ENCODE data around the gene LNP1.
"Not testable (repeated sequence)": the region's sequence is repeated elsewhere in the genome, so short reads cannot be mapped to it uniquely, and the experiment has no call there.

The LNP1 gene

GRCh38 chr3:100424261-100424660 lies 22.9 kb downstream of the LNP1 start:
- no peaks in the 10 kb centered on the region for H3K36me3 Mint-ChIP-seq (ENCODE audit: insufficient read depth)
- no peaks in the 10 kb centered on the region for H3K9me3 Mint-ChIP-seq
- ATAC-seq (replicated peaks; ENCODE audit: extremely low read depth, poor library complexity, severe bottlenecking) = no peak
- H3K4me3 Mint-ChIP-seq = no peak overlapping the region
- peaks cover 21% of the 10 kb centered on the region for H3K27me3 Mint-ChIP-seq
- no peak overlapping the region for H3K27ac Mint-ChIP-seq (ENCODE audit: low read depth)
- H3K4me1 Mint-ChIP-seq = no peaks in the 10 kb centered on the region
- DNase-seq (ENCODE audit: low spot score in 2 of 2) = no peak

- no peak overlapping the region for H3K27ac Mint-ChIP-seq (ENCODE audit: low read depth)
- no peaks in the 10 kb centered on the region for H3K4me1 Mint-ChIP-seq
- H3K9me3 Mint-ChIP-seq = no peaks in the 10 kb centered on the region
- no peak for DNase-seq (ENCODE audit: low spot score in 2 of 2)
- H3K36me3 Mint-ChIP-seq (ENCODE audit: insufficient read depth) = no peaks in the 10 kb centered on the region
- ATAC-seq (replicated peaks; ENCODE audit: extremely low read depth, poor library complexity, severe bottlenecking) = no peak
- no peak overlapping the region for H3K4me3 Mint-ChIP-seq
- peaks cover 29% of the 10 kb centered on the region for H3K27me3 Mint-ChIP-seq
These were observed 24.0 kb downstream of the LNP1 start for GRCh38 chr3:100425316-100425715.

GRCh38 chr3:100426067-100426682 lies 24.8 kb downstream of the LNP1 start:
- ATAC-seq (replicated peaks; ENCODE audit: extremely low read depth, poor library complexity, severe bottlenecking) (no peak), DNase-seq (ENCODE audit: low spot score in 2 of 2) (no peak)
- peaks cover 29% of the 10 kb centered on the region for H3K27me3 Mint-ChIP-seq
- H3K27ac Mint-ChIP-seq (ENCODE audit: low read depth) = no peak overlapping the region
- H3K9me3 Mint-ChIP-seq = no peaks in the 10 kb centered on the region
- H3K36me3 Mint-ChIP-seq (ENCODE audit: insufficient read depth) = no peaks in the 10 kb centered on the region
- no peaks in the 10 kb centered on the region for H3K4me1 Mint-ChIP-seq
- H3K4me3 Mint-ChIP-seq = no peak overlapping the region

- H3K4me1 Mint-ChIP-seq = no peaks in the 10 kb centered on the region
- DNase-seq (ENCODE audit: low spot score in 2 of 2) = no peak
- no peaks in the 10 kb centered on the region for H3K9me3 Mint-ChIP-seq
- H3K27ac Mint-ChIP-seq (ENCODE audit: low read depth) = no peak overlapping the region
- ATAC-seq (replicated peaks; ENCODE audit: extremely low read depth, poor library complexity, severe bottlenecking) = no peak
- no peak overlapping the region for H3K4me3 Mint-ChIP-seq
- H3K36me3 Mint-ChIP-seq (ENCODE audit: insufficient read depth) = no peaks in the 10 kb centered on the region
- H3K27me3 Mint-ChIP-seq = peaks cover 28% of the 10 kb centered on the region
These were observed 26.4 kb downstream of the LNP1 start for GRCh38 chr3:100427699-100428098.

GRCh38 chr3:100429187-100429716 lies 27.9 kb downstream of the LNP1 start:
- Mint-ChIP-seq H3K4me1 (no peaks in the 10 kb centered on the region), H3K27me3 (peaks cover 21% of the 10 kb centered on the region), H3K27ac (ENCODE audit: low read depth) (no peak overlapping the region), H3K36me3 (ENCODE audit: insufficient read depth) (no peaks in the 10 kb centered on the region), H3K9me3 (no peaks in the 10 kb centered on the region), H3K4me3 (no peak overlapping the region)
- ATAC-seq (replicated peaks; ENCODE audit: extremely low read depth, poor library complexity, severe bottlenecking) (no peak), DNase-seq (ENCODE audit: low spot score in 2 of 2) (no peak)

- DNase-seq (ENCODE audit: low spot score in 2 of 2) (no peak), ATAC-seq (replicated peaks; ENCODE audit: extremely low read depth, poor library complexity, severe bottlenecking) (no peak)
- Mint-ChIP-seq H3K27ac (ENCODE audit: low read depth) (no peak overlapping the region), H3K4me3 (no peak overlapping the region), H3K4me1 (peaks cover 6% of the 10 kb centered on the region), H3K36me3 (ENCODE audit: insufficient read depth) (peaks cover 1% of the 10 kb centered on the region), H3K27me3 (no peaks in the 10 kb centered on the region), H3K9me3 (no peaks in the 10 kb centered on the region)
These were observed 35.6 kb downstream of the LNP1 start for GRCh38 chr3:100436951-100437350.

GRCh38 chr3:100437721-100438622 lies 36.6 kb downstream of the LNP1 start:
- DNase-seq (ENCODE audit: low spot score in 2 of 2) (no peak), ATAC-seq (replicated peaks; ENCODE audit: extremely low read depth, poor library complexity, severe bottlenecking) (no peak)
- Mint-ChIP-seq H3K9me3 (no peaks in the 10 kb centered on the region), H3K27me3 (no peaks in the 10 kb centered on the region), H3K4me1 (peaks cover 6% of the 10 kb centered on the region), H3K36me3 (ENCODE audit: insufficient read depth) (peaks cover 1% of the 10 kb centered on the region), H3K4me3 (no peak overlapping the region), H3K27ac (ENCODE audit: low read depth) (no peak overlapping the region)

GRCh38 chr3:100438623-100438974 lies 37.3 kb downstream of the LNP1 start:
- H3K4me1 Mint-ChIP-seq = peaks cover 6% of the 10 kb centered on the region
- H3K27me3 Mint-ChIP-seq = no peaks in the 10 kb centered on the region
- ATAC-seq (replicated peaks; ENCODE audit: extremely low read depth, poor library complexity, severe bottlenecking) (no peak), DNase-seq (ENCODE audit: low spot score in 2 of 2) (no peak)
- peaks cover 1% of the 10 kb centered on the region for H3K36me3 Mint-ChIP-seq (ENCODE audit: insufficient read depth)
- H3K27ac Mint-ChIP-seq (ENCODE audit: low read depth) = no peak overlapping the region
- no peak overlapping the region for H3K4me3 Mint-ChIP-seq
- no peaks in the 10 kb centered on the region for H3K9me3 Mint-ChIP-seq

GRCh38 chr3:100440895-100441294 lies 39.6 kb downstream of the LNP1 start:
- Mint-ChIP-seq H3K27me3 (no peaks in the 10 kb centered on the region), H3K4me3 (no peak overlapping the region), H3K27ac (ENCODE audit: low read depth) (no peak overlapping the region), H3K36me3 (ENCODE audit: insufficient read depth) (no peaks in the 10 kb centered on the region), H3K4me1 (peaks cover 6% of the 10 kb centered on the region), H3K9me3 (no peaks in the 10 kb centered on the region)
- DNase-seq (ENCODE audit: low spot score in 2 of 2) (no peak), ATAC-seq (replicated peaks; ENCODE audit: extremely low read depth, poor library complexity, severe bottlenecking) (no peak)

GRCh38 chr3:100443690-100444089 lies 42.4 kb downstream of the LNP1 start:
- Mint-ChIP-seq H3K27ac (ENCODE audit: low read depth) (no peak overlapping the region), H3K36me3 (ENCODE audit: insufficient read depth) (no peaks in the 10 kb centered on the region), H3K9me3 (no peaks in the 10 kb centered on the region), H3K4me3 (no peak overlapping the region), H3K27me3 (no peaks in the 10 kb centered on the region), H3K4me1 (peaks cover 6% of the 10 kb centered on the region)
- ATAC-seq (replicated peaks; ENCODE audit: extremely low read depth, poor library complexity, severe bottlenecking) (no peak), DNase-seq (ENCODE audit: low spot score in 2 of 2) (no peak)

- not testable (repeated sequence) for H3K9me3 Mint-ChIP-seq; ATAC-seq (replicated peaks; ENCODE audit: extremely low read depth, poor library complexity, severe bottlenecking); DNase-seq (ENCODE audit: low spot score in 2 of 2); H3K27me3 Mint-ChIP-seq; H3K36me3 Mint-ChIP-seq (ENCODE audit: insufficient read depth); H3K27ac Mint-ChIP-seq (ENCODE audit: low read depth); H3K4me3 Mint-ChIP-seq; H3K4me1 Mint-ChIP-seq
These were observed 45.7 kb downstream of the LNP1 start for GRCh38 chr3:100447067-100447466.

GRCh38 chr3:100448079-100448478 lies 46.7 kb downstream of the LNP1 start:
- no peaks in the 10 kb centered on the region for H3K4me1 Mint-ChIP-seq
- DNase-seq (ENCODE audit: low spot score in 2 of 2) = no peak

GRCh38 chr3:100449214-100449613 lies 47.9 kb downstream of the LNP1 start:
- ATAC-seq (replicated peaks; ENCODE audit: extremely low read depth, poor library complexity, severe bottlenecking) = no peak
- no peaks in the 10 kb centered on the region for H3K27me3 Mint-ChIP-seq
- DNase-seq (ENCODE audit: low spot score in 2 of 2) = no peak
- H3K4me1 Mint-ChIP-seq = no peaks in the 10 kb centered on the region
- H3K27ac Mint-ChIP-seq (ENCODE audit: low read depth) = no peak overlapping the region
- H3K9me3 Mint-ChIP-seq = no peaks in the 10 kb centered on the region
- no peaks in the 10 kb centered on the region for H3K36me3 Mint-ChIP-seq (ENCODE audit: insufficient read depth)
- no peak overlapping the region for H3K4me3 Mint-ChIP-seq

More at GRCh38 chr3:100448079-100448478, 46.7 kb downstream of the LNP1 start:
- H3K27ac Mint-ChIP-seq (ENCODE audit: low read depth) = no peak overlapping the region
- no peak for ATAC-seq (replicated peaks; ENCODE audit: extremely low read depth, poor library complexity, severe bottlenecking)
- no peak overlapping the region for H3K4me3 Mint-ChIP-seq
- no peaks in the 10 kb centered on the region for H3K36me3 Mint-ChIP-seq (ENCODE audit: insufficient read depth)
- no peaks in the 10 kb centered on the region for H3K27me3 Mint-ChIP-seq
- no peaks in the 10 kb centered on the region for H3K9me3 Mint-ChIP-seq
